Right renal cortex interstitium (tissue), 3 donors: ENCODE measurements around the gene NKD1. TPM values are rescaled to one million over a fixed set of nuclear protein-coding genes. Genes with fewer than 3 reads are reported as not detected.
"Not testable (repeated sequence)": the region's sequence is repeated elsewhere in the genome, so short reads cannot be mapped to it uniquely, and the experiment has no call there.

ENCODE experiments used
- DNase-seq, 3 donors: peaks; one replicate each; pipeline ENCODE4 v3.0.0-alpha.2; 2013; ENCODE audit warnings: low read depth in 3 of 3, low spot score in 2 of 3
- polyA plus RNA-seq, 3 donors: library from polyadenylated mRNA; unstranded; fragments of 120-200 nt; gene quantifications; one replicate each; pipeline ENCODE4 v1.2.1, GENCODE V29; 2013; ENCODE audit not compliant: insufficient read length in 3 of 3

The NKD1 gene, protein sequence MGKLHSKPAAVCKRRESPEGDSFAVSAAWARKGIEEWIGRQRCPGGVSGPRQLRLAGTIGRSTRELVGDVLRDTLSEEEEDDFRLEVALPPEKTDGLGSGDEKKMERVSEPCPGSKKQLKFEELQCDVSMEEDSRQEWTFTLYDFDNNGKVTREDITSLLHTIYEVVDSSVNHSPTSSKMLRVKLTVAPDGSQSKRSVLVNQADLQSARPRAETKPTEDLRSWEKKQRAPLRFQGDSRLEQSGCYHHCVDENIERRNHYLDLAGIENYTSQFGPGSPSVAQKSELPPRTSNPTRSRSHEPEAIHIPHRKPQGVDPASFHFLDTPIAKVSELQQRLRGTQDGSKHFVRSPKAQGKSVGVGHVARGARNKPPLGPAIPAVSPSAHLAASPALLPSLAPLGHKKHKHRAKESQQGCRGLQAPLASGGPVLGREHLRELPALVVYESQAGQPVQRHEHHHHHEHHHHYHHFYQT
- 10 to 100 TPM in 2 of 3 donors, 1 to 10 TPM in 1; 9.3 to 11.2 (median 10.4) TPM for polyA plus RNA-seq

DNA sequence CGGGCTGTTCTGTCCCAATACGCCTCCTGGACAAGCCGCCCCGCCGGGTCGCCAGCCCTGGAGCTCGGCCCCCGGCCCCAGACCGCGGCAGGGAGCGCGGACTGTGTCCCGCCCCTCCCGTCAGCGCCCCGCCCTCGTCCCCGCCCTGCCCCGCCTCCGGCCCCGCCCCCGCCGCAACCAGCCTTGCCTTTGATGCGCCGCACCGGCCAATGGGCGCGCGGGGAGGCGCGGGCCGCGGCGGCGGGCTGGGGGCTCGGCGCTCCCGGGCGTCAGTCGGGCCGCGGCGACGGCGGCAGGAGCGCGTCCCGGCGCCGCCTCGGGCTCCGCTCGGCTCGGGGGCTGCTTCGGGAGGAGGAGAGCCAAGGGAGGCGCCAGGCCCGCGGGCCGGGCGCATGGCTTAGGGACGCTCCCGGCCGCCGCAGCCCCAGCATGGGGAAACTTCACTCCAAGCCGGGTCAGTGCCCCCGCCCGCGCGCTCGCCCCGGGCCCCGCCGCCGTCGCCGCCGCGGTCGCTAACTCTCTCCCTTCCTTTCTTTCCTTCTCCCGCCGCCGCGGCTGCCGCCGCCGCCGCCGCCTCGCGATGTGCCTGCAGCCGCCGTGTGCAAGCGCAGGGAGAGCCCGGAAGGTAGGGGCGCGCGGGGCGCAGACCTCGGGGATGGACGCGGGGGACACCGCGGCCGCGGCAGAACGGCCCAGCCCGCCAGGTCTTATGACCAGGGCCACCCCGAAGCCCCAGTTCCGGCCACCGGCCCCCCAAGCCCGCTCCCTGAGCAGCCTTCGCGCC, at the start of gene NKD1:
NKD1 (plus strand) TSS at position 272 of the 784 bp plus-strand sequence; CDS start at position 430, 158 bp downstream.
- DNase-seq: no peak

DNA sequence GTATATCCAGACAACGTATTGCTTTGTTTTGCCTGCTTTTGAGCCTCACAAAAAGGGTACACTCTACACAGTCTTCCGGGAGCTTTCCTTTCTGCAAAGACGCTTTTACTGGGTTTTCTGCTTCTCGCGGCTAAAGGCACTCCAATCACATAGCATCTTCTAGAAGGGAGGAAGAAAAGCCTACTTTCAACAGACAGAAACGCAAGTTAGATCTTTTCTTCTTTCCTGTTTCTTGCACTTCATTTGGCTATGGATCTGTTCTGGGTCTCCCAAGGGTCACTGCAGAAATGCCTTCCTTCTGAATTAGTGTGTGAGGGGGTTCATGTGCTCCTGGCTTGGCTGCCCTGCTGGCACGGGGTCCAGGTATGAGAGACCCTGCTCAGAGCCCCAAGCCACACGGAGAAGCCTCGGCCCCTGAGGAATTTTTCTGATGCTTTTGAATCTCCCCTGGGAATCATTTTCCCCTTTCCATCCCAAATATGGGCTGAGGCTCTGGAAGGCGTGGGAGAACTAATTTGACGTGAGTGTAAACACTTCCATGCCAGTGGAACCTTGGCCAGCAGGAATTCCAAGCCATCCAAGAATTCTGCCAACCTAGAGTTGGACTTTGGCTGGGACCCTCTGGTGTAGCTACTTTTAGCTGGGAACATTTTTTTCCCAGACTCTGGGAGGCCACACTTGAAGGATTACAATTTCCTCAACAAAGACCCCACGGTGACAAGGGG, 49.6 kb upstream of the NKD1 start:
- DNase-seq: no peak

DNA sequence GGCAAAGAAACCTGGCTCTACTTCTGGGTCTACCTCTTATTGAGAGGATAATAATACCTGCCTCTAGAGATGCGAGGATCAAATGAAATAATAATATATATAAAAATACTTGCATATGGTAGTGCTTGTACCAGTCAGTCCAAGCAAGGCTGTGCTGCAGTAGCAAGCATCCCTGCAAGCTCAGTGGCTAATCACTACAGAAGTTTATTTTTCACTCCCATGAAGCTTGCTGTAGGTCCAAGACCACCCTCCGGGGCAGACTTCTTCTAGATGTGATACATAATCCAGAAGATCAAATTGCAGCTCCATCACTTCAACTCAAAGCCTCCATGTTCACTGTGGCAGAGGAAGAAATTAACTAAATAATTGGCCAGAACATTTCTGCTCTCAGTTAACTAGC, 48.9 kb upstream of the NKD1 start:
- no peak for DNase-seq

DNA sequence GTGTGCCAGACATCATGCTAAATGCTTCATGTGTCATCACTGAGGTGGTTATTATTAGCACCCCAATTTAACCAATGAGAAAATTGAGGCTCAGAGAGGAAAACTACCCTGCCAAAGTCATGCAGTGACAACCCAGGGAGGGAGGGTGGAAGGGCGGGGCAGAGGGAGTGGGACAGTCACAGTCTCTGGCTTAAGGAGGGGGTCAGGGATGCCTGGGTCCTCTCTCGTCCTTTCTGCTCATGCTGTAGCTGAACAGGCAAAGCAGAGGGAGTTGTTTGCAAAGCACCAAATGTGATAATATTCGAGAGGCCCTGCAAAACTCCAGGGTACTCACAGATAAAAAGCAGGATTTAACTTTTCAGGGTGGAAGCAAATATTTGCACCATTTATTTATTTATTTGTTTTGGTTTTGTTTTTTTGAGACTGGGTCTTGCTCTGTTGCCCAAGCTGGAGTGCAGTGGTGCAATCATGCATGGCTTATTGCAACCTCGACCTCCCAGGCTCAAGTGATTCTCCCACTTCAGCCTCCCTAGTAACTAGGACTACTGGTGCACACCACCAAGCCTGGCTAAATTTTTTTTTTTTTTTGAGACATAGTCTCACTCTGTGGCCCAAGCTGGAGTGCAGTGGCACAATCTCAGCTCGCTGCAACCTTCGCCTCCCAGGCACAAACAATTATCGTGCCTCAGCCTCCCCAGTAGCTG, 47.9 kb upstream of the NKD1 start:
- no peak for DNase-seq

DNA sequence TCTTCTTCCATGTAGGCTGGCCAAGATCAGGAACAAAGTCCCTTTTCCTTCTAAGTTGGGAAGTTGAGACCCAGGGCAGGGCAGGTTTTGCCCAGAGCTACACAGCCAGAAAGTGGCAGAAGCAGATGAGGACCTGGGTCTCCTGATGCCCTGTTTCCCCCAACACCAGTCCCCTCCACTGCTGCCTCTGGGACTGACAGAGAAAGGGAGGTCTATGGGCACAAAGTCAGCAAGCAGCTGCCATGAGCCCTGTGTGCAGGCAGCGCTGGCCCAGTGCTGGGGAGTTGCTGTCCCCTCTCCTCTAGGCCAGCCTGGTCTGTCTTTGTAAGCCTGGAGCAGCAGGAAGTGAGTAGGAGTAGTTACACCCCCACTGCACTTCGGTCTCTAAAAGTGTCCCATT, 46.9 kb upstream of the NKD1 start:
- DNase-seq: no peak

DNA sequence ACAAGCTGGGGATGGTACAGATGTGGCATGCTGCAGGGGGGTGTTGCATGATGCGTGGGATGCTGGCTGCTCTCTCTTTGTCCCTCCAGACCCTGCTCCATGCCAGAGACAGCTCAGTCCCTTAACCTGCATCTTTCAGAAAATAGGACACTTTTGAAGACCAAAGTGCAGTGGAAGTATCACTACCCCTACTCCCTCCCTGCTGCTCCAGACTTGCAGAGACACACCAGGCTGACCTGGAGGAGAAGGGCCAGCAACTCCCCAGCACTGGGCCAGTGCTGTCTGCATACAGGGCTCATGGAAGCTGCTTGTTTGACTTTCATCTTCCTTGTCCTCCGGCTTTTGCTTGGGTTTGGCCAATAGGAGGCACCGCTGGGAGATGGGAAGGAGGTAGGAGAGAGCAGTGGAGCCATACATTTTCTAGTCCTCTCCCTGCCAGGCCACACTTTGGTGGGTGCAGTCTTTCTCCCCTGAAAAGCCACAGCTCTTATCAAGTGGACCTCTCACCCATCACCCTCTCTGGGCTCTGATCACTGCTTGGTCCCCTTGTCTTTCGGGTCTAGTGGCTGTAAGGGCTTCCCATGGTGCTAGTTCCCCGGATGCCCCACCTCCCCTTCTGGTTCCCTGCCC, 46.1 kb upstream of the NKD1 start:
- DNase-seq: no peak

DNA sequence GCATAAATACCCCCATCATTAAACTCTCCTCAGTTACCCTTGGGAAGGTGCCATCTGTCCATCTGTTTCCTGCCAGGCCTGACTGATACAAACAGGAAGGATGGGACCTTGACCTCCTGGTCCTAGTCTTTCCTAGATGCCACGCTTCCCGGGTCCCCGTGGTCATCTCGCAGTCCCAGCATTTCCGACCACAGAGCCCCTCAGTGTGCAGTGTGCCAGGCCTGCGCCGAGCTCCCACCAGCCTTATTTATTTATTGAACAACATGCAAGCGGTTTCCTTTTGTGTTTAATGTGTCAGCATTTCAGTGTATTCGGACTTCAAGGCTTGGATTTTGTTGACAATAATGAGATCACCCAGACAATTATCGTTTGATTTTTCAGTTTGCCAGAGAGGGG, 45.6 kb upstream of the NKD1 start:
- no peak for DNase-seq

DNA sequence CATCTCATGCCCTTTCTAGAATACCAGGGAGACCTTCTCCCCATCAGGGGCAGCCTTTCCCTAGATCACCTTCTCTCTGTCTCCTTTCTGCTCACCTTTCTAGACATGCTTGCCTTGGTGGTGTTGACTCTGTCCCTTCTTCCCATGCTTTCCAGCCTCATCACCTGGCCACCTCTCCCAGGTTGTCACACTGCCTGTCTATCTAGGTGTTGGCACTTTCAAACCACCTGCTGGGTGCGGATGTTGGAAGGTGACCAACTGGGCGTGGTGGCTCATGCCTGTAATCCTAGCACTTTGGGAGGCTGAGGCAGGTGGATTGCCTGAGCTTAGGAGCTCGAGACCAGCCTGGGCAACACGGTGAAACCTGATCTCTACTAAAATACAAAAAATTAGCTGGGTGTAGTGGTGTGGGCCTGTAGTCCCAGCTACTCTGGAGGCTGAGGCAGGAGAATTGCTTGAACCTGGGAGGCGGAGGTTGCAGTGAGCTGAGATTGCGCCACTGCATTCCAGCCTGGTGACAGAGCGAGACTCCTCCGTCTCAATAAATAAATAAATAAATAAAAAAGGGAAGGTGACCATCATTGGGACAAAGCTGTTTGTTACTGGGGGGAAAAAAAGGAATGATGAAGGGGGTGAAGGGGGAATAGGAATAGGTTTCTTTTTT, 44.2 kb upstream of the NKD1 start:
- DNase-seq: not testable (repeated sequence)

DNA sequence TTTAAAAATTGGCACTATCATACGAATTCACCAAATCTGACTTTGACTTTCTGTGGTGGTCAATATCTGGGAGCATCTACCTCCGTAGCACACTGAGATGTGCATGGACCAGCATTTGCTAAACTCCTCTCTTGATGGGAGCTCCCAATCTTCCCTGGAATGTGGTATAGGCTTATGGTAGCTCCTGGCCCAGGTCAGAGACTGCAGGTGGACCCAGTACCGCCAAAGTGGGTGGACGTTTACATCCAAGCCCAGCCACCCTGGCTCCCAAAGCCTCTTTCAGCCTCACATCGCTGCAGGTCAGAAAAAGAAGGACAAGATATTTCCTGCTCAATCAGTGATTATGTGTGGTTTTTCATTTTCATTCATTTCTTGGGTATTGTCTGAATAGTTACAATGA, 43.1 kb upstream of the NKD1 start:
- no peak for DNase-seq

DNA sequence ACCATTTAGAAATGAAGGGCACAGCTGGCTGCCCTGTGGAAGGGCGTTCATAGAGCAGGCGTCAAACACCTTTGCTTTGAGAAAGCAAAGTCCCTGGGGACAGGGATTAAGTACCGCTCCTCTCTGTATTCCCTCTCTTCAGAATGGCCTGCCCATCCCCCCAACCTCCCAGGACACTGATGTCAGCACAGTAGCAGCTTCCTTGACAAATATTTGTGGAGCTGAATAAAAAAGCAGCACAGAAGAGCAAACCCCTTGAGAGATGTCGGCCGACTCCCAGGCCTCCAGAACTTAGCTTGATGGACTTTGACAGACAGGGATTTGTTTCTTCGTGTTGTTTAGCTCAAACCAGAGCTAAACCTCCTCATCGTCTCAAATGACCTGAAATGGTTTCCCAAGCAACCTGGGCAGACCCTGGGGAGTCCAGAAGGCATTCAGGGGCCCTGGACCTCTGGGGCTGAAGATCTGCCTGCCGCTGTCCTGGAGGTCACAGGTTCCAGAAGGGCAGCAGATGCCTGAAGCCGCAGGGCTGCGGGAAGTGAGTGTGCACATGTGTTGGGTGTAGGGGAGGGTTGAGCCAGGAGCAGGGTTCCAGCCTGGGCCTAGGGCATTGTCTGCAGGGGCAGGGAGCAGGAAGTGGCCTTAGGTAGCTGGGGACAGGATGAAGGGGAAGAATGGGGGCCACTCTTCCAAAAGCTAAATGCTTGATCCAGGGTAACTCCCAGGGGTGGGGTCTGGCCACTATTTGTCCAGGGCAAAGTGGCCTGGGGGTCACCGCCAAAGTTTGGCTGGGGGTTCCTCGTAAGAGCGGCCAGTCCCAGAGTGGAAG, 42.3 kb upstream of the NKD1 start:
- DNase-seq: no peak

DNA sequence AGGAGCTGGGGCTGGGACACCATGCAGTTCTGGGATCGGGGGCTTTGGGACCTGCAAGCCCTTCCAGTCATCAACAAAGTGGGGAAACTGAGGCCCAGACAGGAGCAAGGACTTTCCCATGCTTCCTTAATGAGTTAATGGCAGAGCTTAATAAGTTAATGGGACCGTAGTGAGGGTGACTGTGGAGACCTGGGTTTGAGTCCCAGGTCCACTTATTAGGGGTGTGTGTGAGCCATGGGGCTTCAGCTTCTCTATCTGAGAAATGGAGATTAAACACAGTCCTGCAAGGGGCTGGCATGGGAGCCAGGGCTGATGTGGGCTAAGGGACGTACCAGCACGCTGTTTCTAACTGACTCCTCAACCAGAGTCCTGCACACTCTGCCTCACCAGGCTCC, 41.7 kb upstream of the NKD1 start:
- DNase-seq: no peak

DNA sequence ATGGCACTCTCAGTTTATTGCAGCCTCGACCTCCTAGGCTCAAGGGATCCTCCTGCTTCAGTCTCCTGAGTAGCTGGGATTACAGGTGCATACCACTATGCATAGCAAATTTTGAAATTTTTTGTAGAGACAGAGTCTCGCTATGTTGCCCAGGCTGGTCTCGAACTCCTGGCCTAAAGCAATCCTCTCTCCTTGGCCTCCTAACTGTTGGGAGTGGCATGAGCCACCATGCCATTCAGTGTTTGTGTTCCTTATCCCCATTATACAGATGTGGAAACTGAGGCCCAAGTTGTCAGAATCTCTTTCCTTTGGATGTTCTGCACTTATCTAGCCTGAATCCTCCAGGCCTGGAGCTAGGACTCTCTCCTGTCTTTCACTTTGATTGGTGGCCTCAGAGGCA, 40.8 kb upstream of the NKD1 start:
- DNase-seq: no peak

DNA sequence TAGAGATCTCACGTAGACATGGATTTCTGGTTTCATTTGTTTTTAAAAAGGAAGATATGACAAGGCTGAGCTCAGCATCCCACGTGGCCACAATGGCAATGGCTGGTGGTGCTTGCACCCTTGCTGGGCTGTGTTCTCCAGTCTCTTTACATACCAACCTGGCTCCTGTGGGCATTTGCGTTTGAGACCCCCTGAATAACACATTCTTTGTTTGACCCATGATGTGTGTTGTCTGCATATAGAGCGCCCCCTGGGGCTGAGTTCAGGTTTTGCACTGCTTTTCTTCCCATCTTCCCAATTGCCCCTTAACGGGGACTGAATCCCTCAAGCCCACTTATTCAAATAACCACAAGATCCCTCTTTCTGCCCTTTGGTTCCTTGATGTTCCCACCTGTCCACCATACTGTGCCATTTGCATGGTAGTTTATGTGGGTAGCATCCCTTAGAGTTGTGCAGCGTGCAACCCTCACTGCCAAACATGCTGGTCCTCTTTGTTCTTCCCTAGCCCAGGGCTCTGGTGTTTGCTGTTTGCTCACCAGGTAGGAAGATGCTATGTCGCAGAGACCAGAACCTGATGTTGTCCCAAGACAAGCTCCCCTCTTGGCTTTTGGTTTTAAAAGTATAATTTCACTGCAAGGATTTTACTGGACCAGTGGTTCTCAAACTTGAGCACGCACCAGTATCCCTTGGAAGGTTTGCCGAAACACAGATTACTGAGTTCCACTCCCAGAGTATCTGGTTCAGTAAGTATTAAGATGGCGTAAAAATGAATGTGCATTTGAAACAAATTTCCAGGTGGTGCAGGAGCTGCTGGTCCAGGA, 38.5 kb upstream of the NKD1 start:
- DNase-seq: no peak

DNA sequence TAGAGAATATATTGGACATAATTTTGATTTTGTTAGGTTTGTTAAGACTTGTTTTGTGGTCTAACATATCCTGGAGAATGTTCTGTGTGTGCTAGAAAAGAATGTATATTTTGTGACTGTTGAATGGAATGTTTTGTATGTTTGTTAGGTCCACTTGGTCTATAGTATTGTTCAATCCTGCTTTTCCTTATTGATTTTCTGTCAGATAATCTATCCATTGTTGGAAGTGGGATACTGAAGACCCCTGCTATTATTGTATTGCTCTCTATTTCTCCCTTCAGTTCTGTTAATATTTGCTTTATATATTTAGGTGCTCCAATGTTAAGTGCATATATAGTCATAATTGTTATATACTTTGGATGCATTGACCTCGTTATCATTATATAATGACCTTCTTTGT, 33.0 kb upstream of the NKD1 start:
- DNase-seq: no peak

DNA sequence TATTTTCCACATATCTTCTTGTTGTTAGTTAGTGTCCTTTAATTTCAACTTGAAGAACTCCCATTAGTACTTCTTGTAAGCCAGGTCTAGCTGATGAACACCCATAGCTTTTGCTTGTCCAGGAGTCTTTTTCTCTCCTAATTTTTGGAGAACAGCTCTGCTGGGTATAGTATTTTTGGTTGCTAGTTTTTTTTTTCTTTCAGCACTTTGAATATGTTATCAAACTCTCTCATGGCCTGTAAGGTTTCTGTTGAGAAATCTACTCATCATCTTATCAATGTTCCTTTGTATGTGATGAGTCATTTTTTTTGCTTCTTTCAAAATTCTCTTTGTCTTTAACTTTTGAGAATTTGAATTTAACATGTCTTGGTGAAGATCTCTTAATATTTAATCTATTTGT, 31.8 kb upstream of the NKD1 start:
- no peak for DNase-seq

DNA sequence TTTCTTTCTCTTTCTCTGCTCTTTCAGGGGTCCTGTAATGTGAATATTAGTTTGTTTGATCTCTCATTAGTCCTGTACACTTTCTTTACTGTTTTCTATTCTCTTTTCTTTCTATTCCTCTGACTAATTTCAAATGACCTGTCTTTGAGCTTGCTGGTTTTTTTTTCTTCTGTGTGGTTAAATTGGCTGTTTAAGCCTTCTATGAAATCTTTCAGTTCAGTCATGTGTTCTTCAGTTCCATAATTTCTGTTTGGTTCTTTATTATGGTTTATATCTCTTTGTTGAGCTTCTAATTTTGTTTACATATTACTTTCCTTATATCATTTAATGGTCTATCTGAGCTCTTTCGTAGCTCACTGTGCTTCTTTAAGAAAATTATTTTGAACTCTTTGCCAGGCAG, 31.3 kb upstream of the NKD1 start:
- DNase-seq: no peak

DNA sequence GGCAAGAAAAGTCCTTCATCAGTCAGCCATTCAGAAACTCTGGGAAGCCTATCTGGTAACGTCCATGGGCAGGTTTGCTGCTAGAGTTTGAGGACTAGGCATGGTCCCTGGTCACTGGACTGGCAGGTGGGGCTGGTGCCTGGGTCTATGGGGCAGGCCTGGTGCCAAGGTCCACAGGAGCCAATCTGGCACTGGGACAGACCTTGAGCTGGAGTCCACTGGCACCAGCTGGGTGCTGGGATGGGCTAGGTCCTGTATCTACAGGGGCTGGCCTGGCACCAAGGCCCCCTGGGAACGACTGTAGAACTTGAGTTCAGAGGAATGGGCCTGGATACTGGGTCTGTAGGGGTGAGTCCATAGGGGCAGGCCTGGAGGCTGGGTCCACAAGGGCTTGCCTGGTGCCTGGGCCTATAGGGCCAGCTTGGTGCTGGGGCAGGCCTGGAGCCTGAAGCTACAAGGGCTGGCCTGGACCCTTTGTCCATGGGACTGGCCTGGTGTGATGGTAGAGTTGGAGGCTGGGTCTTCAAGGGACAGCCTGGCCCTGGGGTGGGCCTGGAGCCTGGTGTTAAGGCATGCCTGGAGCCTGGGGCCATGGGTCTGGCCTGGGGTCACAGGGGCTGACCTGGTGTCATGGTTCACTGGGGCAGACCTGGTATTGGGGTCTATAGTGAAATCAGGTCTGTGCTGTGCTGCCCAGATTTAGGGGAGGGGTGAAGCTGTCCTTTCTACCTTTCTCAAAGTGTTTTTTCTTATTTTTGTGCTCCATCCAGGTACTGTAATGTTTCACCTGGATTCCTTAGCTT, 30.5 kb upstream of the NKD1 start:
- DNase-seq: no peak
